Memory B cell (primary cell): ENCODE results near the gene ASPG.

ENCODE experiments used
- ATAC-seq: fragments of 150-1000 bp; cut with Tn5 transposase; 2 replicates; pipeline ENCODE4 v1.10.0; 2021; ENCODE audit warnings: low read depth, mild to moderate bottlenecking, moderate library complexity
- DNase-seq, 2 donors: peaks; one replicate each; pipeline ENCODE4 v3.0.0; 2022; ENCODE audit warnings: low spot score in 2 of 2
- H3K27ac Mint-ChIP-seq: one replicate; pipeline ENCODE4 v1.8.0; 2022; ENCODE audit warnings: mild to moderate bottlenecking, moderate library complexity, mixed read lengths
- H3K27me3 Mint-ChIP-seq: one replicate; pipeline ENCODE4 v1.8.0; 2022; ENCODE audit warnings: mixed read lengths
- H3K36me3 Mint-ChIP-seq: one replicate; pipeline ENCODE4 v1.8.0; 2022; ENCODE audit warnings: mild to moderate bottlenecking, mixed read lengths
- H3K4me1 Mint-ChIP-seq: one replicate; pipeline ENCODE4 v1.8.0; 2022; ENCODE audit warnings: mixed read lengths
- H3K4me3 Mint-ChIP-seq: one replicate; pipeline ENCODE4 v1.8.0; 2022; ENCODE audit warnings: mild to moderate bottlenecking, moderate library complexity, mixed read lengths
- H3K9me3 Mint-ChIP-seq: one replicate; pipeline ENCODE4 v1.8.0; 2022; ENCODE audit warnings: mixed read lengths

The ASPG gene

GRCh38 chr14:104102282-104102914 is 16.9 kb downstream of the ASPG start:
- Mint-ChIP-seq H3K9me3 (no peaks in the 10 kb centered on the region), H3K27ac (no peak overlapping the region), H3K36me3 (no peaks in the 10 kb centered on the region), H3K4me3 (no peak overlapping the region), H3K27me3 (no peaks in the 10 kb centered on the region), H3K4me1 (no peaks in the 10 kb centered on the region)
- DNase-seq = no peak
- no peak for ATAC-seq

- DNase-seq (no peak), ATAC-seq (no peak)
- Mint-ChIP-seq H3K4me1 (no peaks in the 10 kb centered on the region), H3K4me3 (no peak overlapping the region), H3K36me3 (no peaks in the 10 kb centered on the region), H3K27me3 (no peaks in the 10 kb centered on the region), H3K9me3 (no peaks in the 10 kb centered on the region), H3K27ac (no peak overlapping the region)
Measured at GRCh38 chr14:104103061-104103445, 17.6 kb downstream of the ASPG start.

- Mint-ChIP-seq H3K4me1 (no peaks in the 10 kb centered on the region), H3K27ac (no peak overlapping the region)
- ATAC-seq = no peak
Measured at GRCh38 chr14:104103446-104104075, 18.1 kb downstream of the ASPG start.

GRCh38 chr14:104104076-104104901 is 18.8 kb downstream of the ASPG start:
- Mint-ChIP-seq H3K4me3 (no peak overlapping the region), H3K4me1 (peaks cover 2% of the 10 kb centered on the region), H3K36me3 (no peaks in the 10 kb centered on the region), H3K9me3 (no peaks in the 10 kb centered on the region), H3K27ac (no peak overlapping the region), H3K27me3 (peaks cover 2% of the 10 kb centered on the region)
- ATAC-seq (no peak), DNase-seq (no peak)

More at GRCh38 chr14:104103446-104104075, 18.1 kb downstream of the ASPG start:
- no peak overlapping the region for H3K4me3 Mint-ChIP-seq
- no peaks in the 10 kb centered on the region for H3K9me3 Mint-ChIP-seq
- no peak for DNase-seq
- no peaks in the 10 kb centered on the region for H3K36me3 Mint-ChIP-seq
- H3K27me3 Mint-ChIP-seq = no peaks in the 10 kb centered on the region

- Mint-ChIP-seq H3K9me3 (no peaks in the 10 kb centered on the region), H3K27ac (no peak overlapping the region), H3K4me1 (peaks cover 4% of the 10 kb centered on the region), H3K36me3 (no peaks in the 10 kb centered on the region), H3K27me3 (peaks cover 3% of the 10 kb centered on the region), H3K4me3 (no peak overlapping the region)
- DNase-seq = no peak
- no peak for ATAC-seq
Measured at GRCh38 chr14:104105071-104105821, 19.7 kb downstream of the ASPG start.

- no peak overlapping the region for H3K27ac Mint-ChIP-seq
- no peaks in the 10 kb centered on the region for H3K36me3 Mint-ChIP-seq
- DNase-seq (no peak), ATAC-seq (no peak)
- no peak overlapping the region for H3K4me3 Mint-ChIP-seq
- H3K9me3 Mint-ChIP-seq = no peaks in the 10 kb centered on the region
- peaks cover 4% of the 10 kb centered on the region for H3K4me1 Mint-ChIP-seq
- peaks cover 3% of the 10 kb centered on the region for H3K27me3 Mint-ChIP-seq
Measured at GRCh38 chr14:104105822-104106470, 20.4 kb downstream of the ASPG start.

- Mint-ChIP-seq H3K27ac (no peak overlapping the region), H3K36me3 (no peaks in the 10 kb centered on the region), H3K27me3 (peaks cover 3% of the 10 kb centered on the region), H3K9me3 (no peaks in the 10 kb centered on the region), H3K4me3 (no peak overlapping the region), H3K4me1 (peaks cover 4% of the 10 kb centered on the region)
- ATAC-seq (no peak), DNase-seq (no peak)
Measured at GRCh38 chr14:104106471-104106991, 21.0 kb downstream of the ASPG start.

- H3K27ac Mint-ChIP-seq = no peak overlapping the region
- H3K27me3 Mint-ChIP-seq = peaks cover 3% of the 10 kb centered on the region
- ATAC-seq = no peak
- no peak overlapping the region for H3K4me3 Mint-ChIP-seq
- H3K4me1 Mint-ChIP-seq = peaks cover 4% of the 10 kb centered on the region
- no peak for DNase-seq
- H3K9me3 Mint-ChIP-seq = no peaks in the 10 kb centered on the region
- H3K36me3 Mint-ChIP-seq = no peaks in the 10 kb centered on the region
Measured at GRCh38 chr14:104107101-104107581, 21.6 kb downstream of the ASPG start.

- Mint-ChIP-seq H3K27ac (no peak overlapping the region), H3K9me3 (no peaks in the 10 kb centered on the region), H3K4me1 (peaks cover 4% of the 10 kb centered on the region), H3K27me3 (peaks cover 4% of the 10 kb centered on the region), H3K4me3 (no peak overlapping the region), H3K36me3 (no peaks in the 10 kb centered on the region)
- no peak for DNase-seq
- ATAC-seq = peak; percentile 31
Measured at GRCh38 chr14:104107611-104108569, 22.4 kb downstream of the ASPG start.

GRCh38 chr14:104108570-104109541 is 23.4 kb downstream of the ASPG start:
- Mint-ChIP-seq H3K36me3 (no peaks in the 10 kb centered on the region), H3K9me3 (no peaks in the 10 kb centered on the region), H3K27me3 (peaks cover 5% of the 10 kb centered on the region), H3K4me3 (no peak overlapping the region), H3K4me1 (peaks cover 4% of the 10 kb centered on the region), H3K27ac (no peak overlapping the region)
- ATAC-seq (no peak), DNase-seq (no peak)

- ATAC-seq = no peak
- H3K4me3 Mint-ChIP-seq = no peak overlapping the region
Measured at GRCh38 chr14:104109731-104110361, 24.3 kb downstream of the ASPG start.

More at GRCh38 chr14:104109731-104110361, 24.3 kb downstream of the ASPG start:
- H3K27me3 Mint-ChIP-seq = peaks cover 5% of the 10 kb centered on the region
- no peaks in the 10 kb centered on the region for H3K36me3 Mint-ChIP-seq
- no peaks in the 10 kb centered on the region for H3K9me3 Mint-ChIP-seq
- peaks cover 4% of the 10 kb centered on the region for H3K4me1 Mint-ChIP-seq
- DNase-seq = no peak
- no peak overlapping the region for H3K27ac Mint-ChIP-seq
